ENCODE data around the gene WDR86.

Gene WDR86

DNA sequence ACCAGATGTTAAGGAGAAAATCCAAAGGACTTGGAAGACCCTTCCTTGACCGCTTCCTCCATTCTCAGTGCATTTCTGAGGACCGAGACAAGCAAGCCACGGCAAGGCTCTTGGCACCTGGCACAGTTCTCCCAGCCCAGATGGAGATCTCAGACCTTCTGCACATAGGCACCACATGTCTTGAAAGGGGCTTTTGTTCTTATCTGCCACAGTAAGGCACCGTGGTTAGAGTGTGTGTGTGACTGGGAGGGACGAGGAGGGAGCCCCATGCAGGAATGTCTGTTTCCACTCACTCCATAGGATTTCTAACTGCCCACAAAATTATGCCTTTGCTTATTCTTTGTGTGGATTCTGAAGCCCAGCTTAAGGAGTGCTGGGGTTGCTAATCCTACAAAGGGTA lies 10.3 kb upstream of the WDR86 start:
- no peak overlapping the region for H3K4me3 ChIP-seq (replicated peaks; ENCODE audit: insufficient read depth, low read length)
- no peaks in the 10 kb centered on the region for H3K27me3 ChIP-seq (ENCODE audit: insufficient read depth, poor library complexity, severe bottlenecking)
- TF ChIP-seq, protein P1, sequence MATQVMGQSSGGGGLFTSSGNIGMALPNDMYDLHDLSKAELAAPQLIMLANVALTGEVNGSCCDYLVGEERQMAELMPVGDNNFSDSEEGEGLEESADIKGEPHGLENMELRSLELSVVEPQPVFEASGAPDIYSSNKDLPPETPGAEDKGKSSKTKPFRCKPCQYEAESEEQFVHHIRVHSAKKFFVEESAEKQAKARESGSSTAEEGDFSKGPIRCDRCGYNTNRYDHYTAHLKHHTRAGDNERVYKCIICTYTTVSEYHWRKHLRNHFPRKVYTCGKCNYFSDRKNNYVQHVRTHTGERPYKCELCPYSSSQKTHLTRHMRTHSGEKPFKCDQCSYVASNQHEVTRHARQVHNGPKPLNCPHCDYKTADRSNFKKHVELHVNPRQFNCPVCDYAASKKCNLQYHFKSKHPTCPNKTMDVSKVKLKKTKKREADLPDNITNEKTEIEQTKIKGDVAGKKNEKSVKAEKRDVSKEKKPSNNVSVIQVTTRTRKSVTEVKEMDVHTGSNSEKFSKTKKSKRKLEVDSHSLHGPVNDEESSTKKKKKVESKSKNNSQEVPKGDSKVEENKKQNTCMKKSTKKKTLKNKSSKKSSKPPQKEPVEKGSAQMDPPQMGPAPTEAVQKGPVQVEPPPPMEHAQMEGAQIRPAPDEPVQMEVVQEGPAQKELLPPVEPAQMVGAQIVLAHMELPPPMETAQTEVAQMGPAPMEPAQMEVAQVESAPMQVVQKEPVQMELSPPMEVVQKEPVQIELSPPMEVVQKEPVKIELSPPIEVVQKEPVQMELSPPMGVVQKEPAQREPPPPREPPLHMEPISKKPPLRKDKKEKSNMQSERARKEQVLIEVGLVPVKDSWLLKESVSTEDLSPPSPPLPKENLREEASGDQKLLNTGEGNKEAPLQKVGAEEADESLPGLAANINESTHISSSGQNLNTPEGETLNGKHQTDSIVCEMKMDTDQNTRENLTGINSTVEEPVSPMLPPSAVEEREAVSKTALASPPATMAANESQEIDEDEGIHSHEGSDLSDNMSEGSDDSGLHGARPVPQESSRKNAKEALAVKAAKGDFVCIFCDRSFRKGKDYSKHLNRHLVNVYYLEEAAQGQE (IDR thresholded peaks at IDR 0.05; ENCODE audit: insufficient replicate concordance, low read depth): no peak
- TF ChIP-seq, protein P2, sequence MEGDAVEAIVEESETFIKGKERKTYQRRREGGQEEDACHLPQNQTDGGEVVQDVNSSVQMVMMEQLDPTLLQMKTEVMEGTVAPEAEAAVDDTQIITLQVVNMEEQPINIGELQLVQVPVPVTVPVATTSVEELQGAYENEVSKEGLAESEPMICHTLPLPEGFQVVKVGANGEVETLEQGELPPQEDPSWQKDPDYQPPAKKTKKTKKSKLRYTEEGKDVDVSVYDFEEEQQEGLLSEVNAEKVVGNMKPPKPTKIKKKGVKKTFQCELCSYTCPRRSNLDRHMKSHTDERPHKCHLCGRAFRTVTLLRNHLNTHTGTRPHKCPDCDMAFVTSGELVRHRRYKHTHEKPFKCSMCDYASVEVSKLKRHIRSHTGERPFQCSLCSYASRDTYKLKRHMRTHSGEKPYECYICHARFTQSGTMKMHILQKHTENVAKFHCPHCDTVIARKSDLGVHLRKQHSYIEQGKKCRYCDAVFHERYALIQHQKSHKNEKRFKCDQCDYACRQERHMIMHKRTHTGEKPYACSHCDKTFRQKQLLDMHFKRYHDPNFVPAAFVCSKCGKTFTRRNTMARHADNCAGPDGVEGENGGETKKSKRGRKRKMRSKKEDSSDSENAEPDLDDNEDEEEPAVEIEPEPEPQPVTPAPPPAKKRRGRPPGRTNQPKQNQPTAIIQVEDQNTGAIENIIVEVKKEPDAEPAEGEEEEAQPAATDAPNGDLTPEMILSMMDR (IDR thresholded peaks at IDR 0.05; ENCODE audit: insufficient read depth, low read length): no peak
- TF ChIP-seq POLR2AphosphoS5 (IDR thresholded peaks at IDR 0.05; ENCODE audit: low read depth): no peak
- no peak overlapping the region for H3K27ac ChIP-seq (replicated peaks)
- DNase-seq (ENCODE audit: low read depth in 1 of 2, low spot score in 1 of 2): no peak

- Histone ChIP-seq H3K27ac (replicated peaks) (no peak overlapping the region), H3K4me3 (replicated peaks; ENCODE audit: insufficient read depth, low read length) (no peak overlapping the region), H3K27me3 (ENCODE audit: insufficient read depth, poor library complexity, severe bottlenecking) (no peaks in the 10 kb centered on the region)
- TF ChIP-seq GABPA (IDR thresholded peaks at IDR 0.05; ENCODE audit: low read depth) (no peak), SPI1 (IDR thresholded peaks at IDR 0.05; ENCODE audit: borderline replicate concordance, low read depth) (no peak), POLR2AphosphoS5 (IDR thresholded peaks at IDR 0.05; ENCODE audit: low read depth) (no peak)
- TF ChIP-seq, protein P1 (IDR thresholded peaks at IDR 0.05; ENCODE audit: insufficient replicate concordance, low read depth): no peak
- TF ChIP-seq, protein P2 (IDR thresholded peaks at IDR 0.05; ENCODE audit: insufficient read depth, low read length): no peak
- no peak for DNase-seq (ENCODE audit: low read depth in 1 of 2, low spot score in 1 of 2)
These were observed 7.1 kb upstream of the WDR86 start for GRCh38 chr7:151416941-151417315.

GRCh38 chr7:151416112-151416940 lies 6.5 kb upstream of the WDR86 start:
- no peak for DNase-seq (ENCODE audit: low read depth in 1 of 2, low spot score in 1 of 2)
- no peak for TF ChIP-seq POLR2AphosphoS5 (IDR thresholded peaks at IDR 0.05; ENCODE audit: low read depth)
- TF ChIP-seq, protein P2 (IDR thresholded peaks at IDR 0.05; ENCODE audit: insufficient read depth, low read length): no peak
- H3K27me3 ChIP-seq (ENCODE audit: insufficient read depth, poor library complexity, severe bottlenecking): peaks cover under 1% of the 10 kb centered on the region
- no peak overlapping the region for H3K4me3 ChIP-seq (replicated peaks; ENCODE audit: insufficient read depth, low read length)
- H3K27ac ChIP-seq (replicated peaks): peak overlapping the region; percentile 12; the same call in 1 of the 2 replicates

Data from HL-60 (cell line).